MM.1S (cell line): ENCODE measurements around the gene EML1.

Experiments used
- EZH2 ChIP-seq: fragments of 300-600 bp; sonication (generic); optimal IDR thresholded peaks from 2 replicates; pipeline ENCODE3; 2017; ENCODE audit warnings: low read depth, mild to moderate bottlenecking, antibody characterized with exemption, low read length, mixed read lengths
- TF ChIP-seq, protein P1 (sequence below): fragments of 300-600 bp; sonication (generic); IDR thresholded peaks from 2 replicates; pipeline ENCODE4 v1.5.1; 2016; ENCODE audit warnings: antibody characterized with exemption, low read length, mixed read lengths

DNA sequence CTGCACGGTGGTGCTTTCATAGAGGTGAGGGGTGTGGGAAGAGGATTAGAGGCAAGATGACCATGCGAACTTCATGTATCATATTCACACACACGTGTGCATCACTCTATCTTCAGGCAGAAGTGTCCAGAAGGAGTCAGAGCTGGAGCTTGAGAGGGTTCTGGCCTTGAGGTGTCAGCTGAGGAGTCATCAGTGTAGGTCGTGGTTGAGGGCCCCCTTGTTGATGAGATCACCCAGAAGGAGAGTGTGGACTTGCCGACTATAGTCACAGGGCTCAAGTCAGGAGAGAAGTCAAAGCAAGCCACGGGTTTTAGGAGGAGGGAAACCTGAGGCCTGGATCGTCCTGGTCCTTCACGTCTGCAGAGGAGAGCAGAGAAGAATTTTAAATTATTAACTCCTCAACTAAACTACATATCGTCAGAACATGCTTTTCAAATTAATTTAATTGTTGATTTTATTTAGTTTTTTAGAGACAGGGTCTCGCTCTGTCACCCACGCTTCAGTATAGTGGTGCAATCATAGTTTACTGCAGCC is 25.4 kb downstream of the EML1 start:
- no peak for TF ChIP-seq EZH2
- TF ChIP-seq, protein P1, sequence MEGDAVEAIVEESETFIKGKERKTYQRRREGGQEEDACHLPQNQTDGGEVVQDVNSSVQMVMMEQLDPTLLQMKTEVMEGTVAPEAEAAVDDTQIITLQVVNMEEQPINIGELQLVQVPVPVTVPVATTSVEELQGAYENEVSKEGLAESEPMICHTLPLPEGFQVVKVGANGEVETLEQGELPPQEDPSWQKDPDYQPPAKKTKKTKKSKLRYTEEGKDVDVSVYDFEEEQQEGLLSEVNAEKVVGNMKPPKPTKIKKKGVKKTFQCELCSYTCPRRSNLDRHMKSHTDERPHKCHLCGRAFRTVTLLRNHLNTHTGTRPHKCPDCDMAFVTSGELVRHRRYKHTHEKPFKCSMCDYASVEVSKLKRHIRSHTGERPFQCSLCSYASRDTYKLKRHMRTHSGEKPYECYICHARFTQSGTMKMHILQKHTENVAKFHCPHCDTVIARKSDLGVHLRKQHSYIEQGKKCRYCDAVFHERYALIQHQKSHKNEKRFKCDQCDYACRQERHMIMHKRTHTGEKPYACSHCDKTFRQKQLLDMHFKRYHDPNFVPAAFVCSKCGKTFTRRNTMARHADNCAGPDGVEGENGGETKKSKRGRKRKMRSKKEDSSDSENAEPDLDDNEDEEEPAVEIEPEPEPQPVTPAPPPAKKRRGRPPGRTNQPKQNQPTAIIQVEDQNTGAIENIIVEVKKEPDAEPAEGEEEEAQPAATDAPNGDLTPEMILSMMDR, result no peak
